ENCODE results near the gene FAM181A. TPM values are rescaled to one million over a fixed set of nuclear protein-coding genes. Genes with fewer than 3 reads are reported as not detected.

FAM181A gene
- total and polyA plus RNA-seq, 10 of the 15 experiments (the other 5 are each of a cell fraction or from before 2014, with no cell fraction given), result not detected

DNA sequence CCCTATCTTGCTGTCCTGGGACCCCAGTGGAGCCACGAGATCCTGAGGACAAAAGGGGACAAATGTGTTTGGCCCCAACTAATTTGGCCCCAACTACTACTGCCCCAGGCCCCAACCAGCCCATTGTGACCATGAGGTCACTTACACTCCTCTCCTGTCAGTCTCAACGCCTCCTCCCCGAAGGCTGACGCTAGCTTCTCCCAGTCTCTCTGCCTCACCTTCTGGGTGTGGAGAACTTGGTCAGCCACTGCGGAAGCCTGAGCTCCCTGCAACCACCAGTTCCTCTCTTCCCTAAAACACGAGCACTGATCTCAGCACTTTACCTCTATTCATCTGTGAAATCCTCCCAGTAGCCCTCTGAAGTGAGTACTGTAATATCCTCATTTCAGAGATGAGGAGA lies 13.3 kb downstream of the FAM181A start:
- Histone ChIP-seq H3K27me3 (replicated peaks in 1 of 2; ENCODE audit: control insufficient read depth in 2 of 2, insufficient read depth in 2 of 2, low read length in 1 of 2) (no peaks in the 10 kb centered on the region), H3K4me2 (ENCODE audit: control insufficient read depth, insufficient read depth) (no peak overlapping the region), H2AFZ (ENCODE audit: control insufficient read depth, low read depth, low read length) (no peak overlapping the region), H3K79me2 (ENCODE audit: control insufficient read depth, insufficient read depth, low read length) (no peaks in the 10 kb centered on the region), H3K4me1 (ENCODE audit: control insufficient read depth, insufficient read depth, low read length) (peaks cover 8% of the 10 kb centered on the region), H4K20me1 (ENCODE audit: control insufficient read depth, insufficient read depth) (no peaks in the 10 kb centered on the region), H3K27ac (ENCODE audit: control insufficient read depth, insufficient read depth) (no peak overlapping the region), H3K9me3 (replicated peaks; ENCODE audit: control insufficient read depth, insufficient read depth, low read length) (no peaks in the 10 kb centered on the region; the same call in 2 of the 3 replicates), H3K36me3 (ENCODE audit: control insufficient read depth in 2 of 2, insufficient read depth in 2 of 2, low read length in 1 of 2) (peaks cover 2 to 3% of the 10 kb centered on the region in 2 experiments; a peak in 3 of 4 replicates), H3K4me3 (no peak overlapping the region), H3K9ac (ENCODE audit: control insufficient read depth, insufficient read depth, low read length) (no peak overlapping the region)
- intact Hi-C loops (cut with micrococcal nuclease; ENCODE audit: unreplicated experiment) (no loop called here), in situ Hi-C loops (cut with MboI) (loop anchor here (5.0 kb wide), 1 partner anchor 62 kb away; no protein-coding TSS in a partner anchor)
- ChIA-PET RAD21 (ENCODE audit: unreplicated experiment) (interaction anchor here (0.7 to 13.9 kb wide), 37 partner anchors 8 to 242 kb away, joined by 3 to 344 read pairs (median 8); partner anchors contain the start of genes ASB2, CCDC197, DDX24 and IFI27L1), SMC1A (ENCODE audit: uncharacterized antibody, unreplicated experiment) (interaction anchor here (0.7 to 10.5 kb wide), 33 partner anchors 10 to 202 kb away, joined by 3 to 184 read pairs (median 6); partner anchors contain the start of gene CCDC197), POLR2A (interaction anchor here (0.9 to 2.1 kb wide), 6 partner anchors 16 to 63 kb away, joined by 3 to 21 read pairs (median 7); no protein-coding TSS in a partner anchor), CTCF (interaction anchor here (0.8 to 12.1 kb wide), 27 partner anchors 8 to 564 kb away, joined by 3 to 541 read pairs (median 6); partner anchors contain the start of genes ASB2, CCDC197, DDX24 and IFI27L1)
- BruUV-seq (replicated peaks), result no TSS peak
- ATAC-seq (no peak), DNase-seq (ENCODE audit: low read depth, low spot score) (no peak), FAIRE-seq (no peak)
- 67% methylated on average over 6 of the region's 6 CpGs for WGBS (ENCODE audit: insufficient coverage, insufficient replicate concordance, low lambda C conversion rate, missing lambda C conversion rate)
- TF ChIP-seq SIX5 (IDR thresholded peaks at IDR 0.05; ENCODE audit: low read depth, low read length, severe bottlenecking), result no peak
- no peak for TF ChIP-seq BHLHE40 (IDR thresholded peaks at IDR 0.05; ENCODE audit: borderline replicate concordance in 1 of 2, low read depth in 2 of 2, low read length in 1 of 2)
- TF ChIP-seq, protein P1, sequence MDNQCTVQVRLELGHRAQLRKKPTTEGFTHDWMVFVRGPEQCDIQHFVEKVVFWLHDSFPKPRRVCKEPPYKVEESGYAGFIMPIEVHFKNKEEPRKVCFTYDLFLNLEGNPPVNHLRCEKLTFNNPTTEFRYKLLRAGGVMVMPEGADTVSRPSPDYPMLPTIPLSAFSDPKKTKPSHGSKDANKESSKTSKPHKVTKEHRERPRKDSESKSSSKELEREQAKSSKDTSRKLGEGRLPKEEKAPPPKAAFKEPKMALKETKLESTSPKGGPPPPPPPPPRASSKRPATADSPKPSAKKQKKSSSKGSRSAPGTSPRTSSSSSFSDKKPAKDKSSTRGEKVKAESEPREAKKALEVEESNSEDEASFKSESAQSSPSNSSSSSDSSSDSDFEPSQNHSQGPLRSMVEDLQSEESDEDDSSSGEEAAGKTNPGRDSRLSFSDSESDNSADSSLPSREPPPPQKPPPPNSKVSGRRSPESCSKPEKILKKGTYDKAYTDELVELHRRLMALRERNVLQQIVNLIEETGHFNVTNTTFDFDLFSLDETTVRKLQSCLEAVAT (IDR thresholded peaks at IDR 0.05), result no peak
- TF ChIP-seq, protein P2, sequence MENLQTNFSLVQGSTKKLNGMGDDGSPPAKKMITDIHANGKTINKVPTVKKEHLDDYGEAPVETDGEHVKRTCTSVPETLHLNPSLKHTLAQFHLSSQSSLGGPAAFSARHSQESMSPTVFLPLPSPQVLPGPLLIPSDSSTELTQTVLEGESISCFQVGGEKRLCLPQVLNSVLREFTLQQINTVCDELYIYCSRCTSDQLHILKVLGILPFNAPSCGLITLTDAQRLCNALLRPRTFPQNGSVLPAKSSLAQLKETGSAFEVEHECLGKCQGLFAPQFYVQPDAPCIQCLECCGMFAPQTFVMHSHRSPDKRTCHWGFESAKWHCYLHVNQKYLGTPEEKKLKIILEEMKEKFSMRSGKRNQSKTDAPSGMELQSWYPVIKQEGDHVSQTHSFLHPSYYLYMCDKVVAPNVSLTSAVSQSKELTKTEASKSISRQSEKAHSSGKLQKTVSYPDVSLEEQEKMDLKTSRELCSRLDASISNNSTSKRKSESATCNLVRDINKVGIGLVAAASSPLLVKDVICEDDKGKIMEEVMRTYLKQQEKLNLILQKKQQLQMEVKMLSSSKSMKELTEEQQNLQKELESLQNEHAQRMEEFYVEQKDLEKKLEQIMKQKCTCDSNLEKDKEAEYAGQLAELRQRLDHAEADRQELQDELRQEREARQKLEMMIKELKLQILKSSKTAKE (IDR thresholded peaks at IDR 0.05; ENCODE audit: low read depth, poor library complexity, severe bottlenecking), result no peak
- TF ChIP-seq, protein P3, sequence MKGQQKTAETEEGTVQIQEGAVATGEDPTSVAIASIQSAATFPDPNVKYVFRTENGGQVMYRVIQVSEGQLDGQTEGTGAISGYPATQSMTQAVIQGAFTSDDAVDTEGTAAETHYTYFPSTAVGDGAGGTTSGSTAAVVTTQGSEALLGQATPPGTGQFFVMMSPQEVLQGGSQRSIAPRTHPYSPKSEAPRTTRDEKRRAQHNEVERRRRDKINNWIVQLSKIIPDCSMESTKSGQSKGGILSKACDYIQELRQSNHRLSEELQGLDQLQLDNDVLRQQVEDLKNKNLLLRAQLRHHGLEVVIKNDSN (IDR thresholded peaks at IDR 0.05; ENCODE audit: borderline replicate concordance, extremely low read length, insufficient read depth, low read depth, low read length), result no peak
